GM18498 (cell line): ENCODE results near the gene ZNF141.
"Not testable (repeated sequence)": the region's sequence is repeated elsewhere in the genome, so short reads cannot be mapped to it uniquely, and the experiment has no call there.

ENCODE experiments used
- ATAC-seq: cut with Tn5 transposase; IDR thresholded peaks from one replicate; pipeline ENCODE4 v1.9.1; 2021; ENCODE audit warnings: mild to moderate bottlenecking, moderate library complexity; ENCODE audit not compliant: unreplicated experiment

ZNF141 gene

DNA sequence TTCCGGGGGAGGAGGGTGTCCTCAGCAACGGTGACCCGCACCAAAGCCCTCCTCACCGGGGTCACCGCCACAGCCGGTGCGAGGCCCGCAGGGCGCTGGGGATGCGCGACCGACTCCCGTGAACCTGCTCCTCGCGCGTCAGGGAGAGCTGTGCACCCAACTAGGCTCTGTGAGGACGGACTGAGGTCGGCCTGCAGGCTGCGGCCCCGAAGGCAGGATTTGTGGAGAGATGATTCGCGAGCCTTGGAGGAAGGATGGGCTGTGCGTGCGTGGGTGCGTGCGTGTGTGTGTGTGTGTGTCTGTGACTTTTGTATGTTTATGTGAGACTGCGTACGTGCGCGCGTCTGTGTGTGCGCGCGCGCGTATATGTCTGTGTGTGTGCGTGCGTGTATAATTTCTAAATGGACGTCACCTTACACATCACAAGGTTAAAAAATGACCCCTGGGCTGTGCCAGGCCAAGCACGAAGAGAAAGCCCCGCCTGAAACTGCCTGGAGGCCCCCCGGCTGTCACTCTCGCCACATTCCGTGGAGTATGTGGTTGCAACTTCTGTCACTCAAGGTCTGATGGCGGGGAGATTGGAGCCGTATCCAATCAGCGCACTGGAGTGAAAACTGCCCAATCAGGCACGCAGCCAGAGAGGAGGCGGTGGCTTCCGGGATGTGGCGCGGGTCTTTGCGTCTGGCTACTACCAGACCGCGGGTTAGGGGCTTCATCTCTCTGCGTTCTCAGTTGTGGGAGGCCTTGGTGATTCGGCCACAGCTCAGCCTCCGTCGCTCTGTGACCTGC is at the start of gene ZNF141:
Gene ZNF141 (plus strand): TSS at position 672 of the 789 bp plus-strand sequence. CDS start 170 bp downstream, outside the sequence.
- ATAC-seq, result peak; percentile 96

DNA sequence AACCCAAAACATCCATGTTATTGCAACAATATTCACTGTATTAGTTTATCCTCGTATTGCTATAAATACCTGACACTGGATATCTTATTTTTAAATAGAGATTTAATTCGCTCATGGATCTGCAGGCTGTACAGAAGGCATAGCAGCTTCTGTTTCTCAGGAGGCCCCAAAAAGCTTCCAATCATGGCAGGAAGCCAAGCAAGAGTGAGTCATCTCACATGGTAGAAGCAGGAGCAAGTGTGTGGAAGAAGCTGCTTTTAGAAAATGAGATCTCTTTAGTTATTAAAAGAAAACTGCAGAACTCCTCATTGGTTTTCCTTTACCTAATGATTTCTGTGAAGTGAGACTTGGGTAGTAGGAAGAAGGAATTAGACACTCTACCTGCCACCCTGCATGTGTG is 48.7 kb upstream of the ZNF141 start:
- no peak for ATAC-seq

DNA sequence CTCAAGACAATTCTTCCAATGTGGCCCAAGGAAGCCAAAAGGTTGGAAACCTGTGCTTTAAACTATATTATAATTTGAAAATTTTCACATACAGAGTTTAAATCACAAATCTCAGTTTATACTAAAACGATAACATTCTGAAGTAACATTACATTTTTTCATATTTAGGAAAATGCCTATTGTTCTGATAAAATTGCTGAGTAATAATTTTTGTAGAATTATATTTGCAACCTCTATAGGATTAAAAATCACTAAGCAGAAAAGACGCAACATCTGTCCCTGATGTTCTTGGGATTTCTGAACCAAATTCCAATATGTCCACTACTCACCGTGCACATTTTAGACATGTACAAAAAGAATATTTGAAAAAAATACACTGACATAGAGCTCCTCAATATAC is 42.9 kb upstream of the ZNF141 start:
- ATAC-seq, result no peak

DNA sequence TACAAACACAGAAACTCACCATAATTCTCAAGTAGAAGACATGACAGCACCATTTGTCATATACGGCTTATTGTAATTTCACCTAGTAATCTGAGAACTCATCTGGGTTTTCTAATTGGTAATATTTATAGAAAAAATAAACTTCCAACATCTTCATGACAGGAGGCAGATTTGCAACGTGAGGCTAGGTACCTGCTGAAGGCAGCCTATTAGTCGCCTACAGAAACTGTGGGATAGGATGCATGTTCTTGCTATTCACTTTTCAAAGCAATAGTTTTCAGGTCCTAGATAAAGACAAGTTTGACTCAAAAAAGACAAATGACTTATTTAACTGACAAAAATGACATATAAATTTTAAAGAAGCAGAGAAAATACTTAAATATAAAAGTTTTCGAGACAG is 35.2 kb upstream of the ZNF141 start:
- ATAC-seq, result no peak

DNA sequence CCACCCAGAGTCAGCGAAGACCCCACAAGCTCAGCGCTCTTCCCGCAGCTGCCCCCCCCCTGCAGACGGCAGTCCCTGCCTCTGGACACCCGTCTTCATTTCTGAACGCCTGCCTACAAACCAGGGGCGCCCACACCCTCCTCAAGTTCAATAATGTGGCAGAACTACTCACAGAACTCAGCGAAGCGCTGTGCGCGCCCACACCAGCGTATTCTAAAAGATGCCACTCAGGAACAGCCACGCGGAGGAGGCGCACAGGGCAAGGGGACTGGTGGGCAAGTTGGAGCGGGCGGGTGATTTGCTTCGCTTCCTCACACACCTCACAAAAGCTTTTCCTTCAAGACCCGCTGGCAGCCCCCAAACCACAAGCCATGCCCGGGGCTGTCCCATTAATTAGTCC is 33.1 kb upstream of the ZNF141 start:
- ATAC-seq, result not testable (repeated sequence)

DNA sequence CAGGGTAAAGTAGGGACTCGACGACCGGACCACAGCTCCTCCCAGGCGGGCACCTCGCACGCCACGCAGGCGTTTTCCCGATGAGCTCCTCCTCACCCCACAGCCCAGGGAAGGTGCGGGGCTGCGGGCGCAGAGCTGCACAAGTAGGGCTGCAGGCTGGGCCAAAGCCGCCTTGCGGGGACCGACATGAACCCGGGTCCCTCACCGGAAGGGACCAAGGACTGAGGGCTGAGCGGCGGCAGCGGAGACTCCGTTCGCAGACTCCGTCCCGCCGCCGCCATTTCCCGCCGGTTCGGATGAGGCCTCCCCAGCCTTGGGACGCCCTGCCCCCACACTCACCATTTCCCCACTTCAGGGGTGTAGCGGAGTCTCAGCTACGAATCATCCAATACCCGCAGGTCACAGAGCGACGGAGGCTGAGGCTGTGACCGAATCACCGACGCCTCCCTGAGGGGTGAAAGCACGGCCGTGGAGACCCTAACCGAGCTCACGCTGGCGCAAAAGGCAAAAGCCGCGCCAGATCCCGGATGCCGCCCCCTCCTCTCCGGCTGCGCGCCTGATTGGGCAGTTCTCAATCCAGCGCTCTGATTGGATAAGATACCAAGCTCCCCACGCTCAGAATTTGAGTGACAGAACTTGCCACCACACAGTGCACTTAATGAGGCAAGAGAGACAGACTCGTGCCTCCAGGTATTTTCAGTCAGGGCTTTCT is 32.5 kb upstream of the ZNF141 start, which contains the start of gene ZNF732:
Gene ZNF732 (minus strand): TSS at position 506 of the 712 bp plus-strand sequence. CDS start 164 bp downstream, at position 342.
- ATAC-seq, result no peak

DNA sequence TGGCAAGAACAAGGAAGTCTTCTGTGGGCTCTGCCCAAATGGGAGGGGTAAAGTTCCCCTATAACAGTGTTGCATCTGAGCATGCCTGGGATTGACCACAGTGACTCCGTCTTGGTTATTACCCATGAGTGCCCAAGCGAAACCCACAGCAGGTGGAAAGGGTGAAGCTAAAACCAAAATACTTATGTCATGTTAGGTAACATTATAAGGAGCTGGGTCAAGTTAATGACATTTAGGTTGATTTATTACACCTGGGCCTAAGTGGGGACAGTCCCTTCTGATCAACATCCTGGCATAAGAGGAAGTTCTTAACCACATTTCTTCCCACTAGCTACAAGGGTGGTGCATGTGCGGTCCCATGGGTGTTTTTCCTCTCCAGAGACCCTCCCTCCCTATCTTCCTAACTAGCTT is 31.1 kb upstream of the ZNF141 start:
- ATAC-seq, result no peak

DNA sequence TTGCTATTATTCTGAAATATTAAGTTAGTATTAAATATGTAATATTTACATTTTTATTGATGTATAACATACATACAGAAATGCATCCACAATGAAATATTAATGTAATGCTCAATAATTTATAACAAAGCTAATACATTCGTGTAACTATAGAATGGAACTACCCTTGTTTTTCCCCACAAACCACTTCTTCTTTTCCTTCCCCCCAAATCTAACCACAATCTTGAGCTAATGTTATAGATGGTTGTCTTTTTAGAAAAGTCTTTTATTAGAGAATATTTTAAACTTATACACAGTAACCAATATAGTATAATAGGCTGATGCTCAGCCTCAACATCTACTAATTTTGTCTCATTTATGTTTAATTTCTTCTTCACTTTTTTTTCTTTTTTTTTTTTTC is 27.8 kb upstream of the ZNF141 start:
- no peak for ATAC-seq

DNA sequence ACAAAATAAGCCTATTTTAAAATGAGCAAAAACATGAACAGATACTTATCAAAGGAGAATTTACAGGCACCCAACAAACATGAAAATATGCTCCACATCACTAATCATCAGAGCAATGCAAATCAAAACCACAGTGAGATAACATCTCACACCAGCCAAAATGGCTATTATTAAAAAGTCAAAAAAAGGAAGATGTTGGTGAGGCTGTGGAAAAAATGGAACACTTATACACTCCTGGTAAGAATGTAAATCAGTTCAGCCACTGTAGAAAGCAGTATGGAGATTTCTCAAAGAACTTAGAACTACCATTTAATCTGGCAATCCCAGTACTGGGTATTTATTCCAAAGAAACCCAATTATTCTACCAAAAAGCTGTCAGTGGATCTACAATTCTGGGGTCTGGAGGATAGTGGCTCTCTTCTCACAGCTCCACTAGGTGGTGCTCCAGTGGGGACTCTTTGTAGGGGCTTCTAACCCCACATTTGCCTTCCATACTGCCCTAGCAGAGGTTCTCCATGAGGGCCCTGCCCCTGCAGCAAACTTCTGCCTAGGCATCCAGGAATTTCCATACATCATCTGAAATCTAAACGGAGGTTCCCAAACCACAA is 23.2 kb upstream of the ZNF141 start:
- ATAC-seq, result no peak

DNA sequence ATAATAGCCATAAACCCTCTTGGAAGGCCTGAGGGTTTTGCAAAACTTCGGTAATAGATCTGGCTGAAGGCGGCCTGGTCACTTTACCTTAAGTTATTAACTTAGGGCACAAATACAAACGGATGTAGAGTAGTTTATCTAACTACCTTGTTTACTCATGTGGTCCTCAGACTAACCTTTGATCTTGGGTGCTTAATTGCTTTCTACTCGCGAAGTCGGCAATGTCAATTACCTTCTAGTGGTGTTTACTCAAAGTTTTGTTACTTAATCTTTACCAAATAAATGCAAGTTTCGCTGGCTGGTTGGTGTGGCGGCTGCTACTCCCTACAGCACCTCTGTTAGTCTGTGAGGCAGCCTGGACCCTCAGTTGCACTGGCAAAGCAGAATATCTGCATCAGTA is 8.9 kb upstream of the ZNF141 start:
- ATAC-seq, result no peak

DNA sequence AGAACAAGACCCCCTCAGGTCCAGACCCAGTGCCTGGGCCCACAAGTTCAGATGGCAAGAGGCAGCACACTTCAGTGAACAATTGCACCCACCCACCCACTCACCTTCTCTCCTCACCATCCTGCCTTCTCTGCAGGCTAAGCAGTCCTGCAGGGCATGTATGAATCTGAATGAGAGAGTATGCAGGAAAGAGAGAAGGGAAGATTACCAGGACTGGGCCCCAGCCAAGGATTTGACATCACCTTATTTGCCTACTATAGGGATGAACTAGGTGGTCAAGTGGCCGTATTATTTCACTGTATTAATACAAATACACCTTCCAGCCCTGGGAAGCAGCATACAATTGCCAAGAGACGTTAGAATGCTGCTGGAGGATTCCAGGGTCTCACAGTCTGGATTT is 2.1 kb upstream of the ZNF141 start:
- no peak for ATAC-seq

DNA sequence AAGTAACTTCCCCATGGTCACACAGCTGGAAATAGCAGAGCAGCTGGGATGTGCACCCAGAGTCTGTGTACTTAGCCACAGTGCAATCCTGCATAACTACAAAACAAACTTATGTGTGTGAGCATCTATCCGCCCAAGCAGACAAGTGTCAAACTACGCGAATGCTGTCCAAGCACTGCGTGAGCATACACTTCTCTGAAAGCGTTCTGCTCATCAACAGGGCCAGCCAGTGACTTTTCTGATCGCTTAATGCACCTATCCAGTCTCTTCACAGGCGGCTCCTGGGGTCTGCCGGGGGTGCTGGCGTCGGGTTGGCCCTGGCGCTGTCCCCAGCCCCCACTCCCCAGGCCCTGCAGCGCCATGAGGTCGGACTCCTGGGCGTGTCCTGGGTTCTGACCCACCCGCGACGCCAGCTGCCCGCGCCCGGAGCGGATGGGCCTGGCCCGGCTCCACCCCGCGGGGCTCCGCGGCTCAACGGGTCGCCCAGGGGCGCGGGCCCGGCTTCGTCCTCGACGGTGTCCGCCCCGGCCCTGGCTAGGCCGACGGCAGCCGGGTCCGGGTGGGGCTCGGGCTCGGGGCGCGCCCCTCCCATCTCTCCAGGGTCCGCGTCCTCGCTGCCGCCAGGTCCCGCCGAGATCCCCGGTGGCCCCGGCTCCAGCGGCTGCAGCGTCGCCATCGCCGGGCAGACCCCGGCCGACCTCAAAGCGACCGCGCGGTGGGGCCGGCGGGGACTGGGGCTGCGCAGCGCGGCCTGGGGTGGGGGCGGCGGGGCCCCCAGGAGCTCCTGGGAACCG is 1.3 kb upstream of the ZNF141 start:
- peak; percentile 3 for ATAC-seq

DNA sequence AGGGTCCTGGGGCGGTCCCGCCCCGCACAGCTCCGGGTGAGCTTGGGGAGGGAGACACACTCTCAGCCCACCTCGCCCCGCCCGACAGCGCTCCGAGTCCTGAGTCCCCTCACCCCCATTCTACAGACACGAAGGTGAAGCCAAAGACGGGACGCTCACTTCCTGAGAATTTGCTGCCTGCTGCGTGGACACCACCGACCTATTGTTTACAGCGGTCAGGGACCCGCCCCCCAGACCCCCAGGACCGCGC is 796 bp upstream of the ZNF141 start:
- ATAC-seq, result peak; percentile 4

DNA sequence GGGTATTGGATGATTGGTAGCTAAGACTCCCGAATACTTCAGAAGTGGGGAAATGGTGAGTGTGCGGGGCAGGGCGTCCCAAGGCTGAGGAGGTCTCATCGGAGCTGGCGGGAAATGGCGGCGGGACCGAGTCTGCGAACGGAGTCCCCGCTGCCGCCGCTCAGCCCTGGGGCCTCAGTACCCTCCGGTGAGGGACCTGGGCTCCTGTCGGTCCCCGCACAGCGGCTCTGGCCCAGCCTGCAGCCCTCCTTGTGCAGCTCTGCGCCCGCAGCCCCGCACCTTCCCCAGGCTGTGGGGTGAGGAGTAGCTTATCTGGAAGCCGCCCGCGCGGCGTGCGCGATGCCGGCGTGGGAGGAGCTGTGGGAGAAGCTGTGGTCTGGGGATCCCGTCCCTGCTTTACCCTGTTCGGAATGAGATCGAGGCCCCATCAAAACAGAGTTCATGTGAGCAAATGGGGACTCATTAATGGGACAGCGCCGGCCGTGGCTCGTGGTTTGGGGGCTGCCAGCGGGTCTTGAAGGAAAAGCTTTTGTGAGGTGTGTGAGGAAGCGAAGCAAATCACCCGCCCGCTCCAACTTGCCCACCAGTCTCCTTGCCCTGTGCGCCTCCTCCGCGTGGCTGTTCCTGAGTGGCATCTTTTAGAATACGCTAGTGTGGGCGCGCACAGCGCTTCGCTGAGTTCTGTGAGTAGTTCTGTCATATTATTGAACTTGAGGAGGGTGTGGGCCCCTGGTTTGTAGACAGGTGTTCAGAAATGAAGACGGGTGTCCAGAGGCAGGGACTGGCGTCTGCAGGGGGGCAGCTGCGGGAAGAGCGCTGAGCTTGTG is 531 bp downstream of the ZNF141 start:
- peak; percentile 42 for ATAC-seq

DNA sequence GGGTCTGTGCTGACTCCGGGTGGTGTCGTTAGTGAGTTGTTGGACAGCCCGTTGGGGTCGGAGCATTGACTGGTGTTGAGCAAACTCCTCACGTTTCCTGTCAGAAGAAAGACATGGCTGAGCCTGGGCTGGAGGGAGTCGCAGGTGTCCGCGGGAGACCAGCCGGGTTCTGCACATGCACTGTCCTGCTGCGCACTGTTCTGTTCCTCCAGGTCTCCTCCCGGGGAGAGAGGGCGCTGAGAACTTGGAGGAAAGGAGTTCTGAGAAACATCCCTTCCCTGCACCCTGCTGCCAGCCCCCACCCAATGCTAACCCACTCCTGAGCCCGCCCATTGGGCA is 1.1 kb downstream of the ZNF141 start:
- no peak for ATAC-seq

DNA sequence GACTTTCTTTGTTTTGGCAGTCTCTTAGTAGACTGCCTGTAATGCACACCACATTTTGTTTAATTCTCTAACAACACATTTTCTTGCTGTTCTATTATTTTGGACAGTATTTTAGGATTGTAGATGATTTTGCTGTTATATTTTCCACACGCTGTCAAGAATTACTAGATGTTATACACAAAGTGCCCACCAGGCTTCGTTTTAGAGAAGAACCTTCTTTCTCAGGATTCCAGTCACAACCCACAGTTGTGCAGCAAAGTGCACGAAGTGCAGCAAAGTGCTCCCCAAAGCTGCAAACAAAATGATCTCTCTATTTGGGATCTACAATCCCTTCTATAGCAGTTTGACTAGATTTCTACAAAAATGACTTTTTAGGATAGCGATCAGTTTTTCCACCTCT is 2.4 kb downstream of the ZNF141 start:
- no peak for ATAC-seq

DNA sequence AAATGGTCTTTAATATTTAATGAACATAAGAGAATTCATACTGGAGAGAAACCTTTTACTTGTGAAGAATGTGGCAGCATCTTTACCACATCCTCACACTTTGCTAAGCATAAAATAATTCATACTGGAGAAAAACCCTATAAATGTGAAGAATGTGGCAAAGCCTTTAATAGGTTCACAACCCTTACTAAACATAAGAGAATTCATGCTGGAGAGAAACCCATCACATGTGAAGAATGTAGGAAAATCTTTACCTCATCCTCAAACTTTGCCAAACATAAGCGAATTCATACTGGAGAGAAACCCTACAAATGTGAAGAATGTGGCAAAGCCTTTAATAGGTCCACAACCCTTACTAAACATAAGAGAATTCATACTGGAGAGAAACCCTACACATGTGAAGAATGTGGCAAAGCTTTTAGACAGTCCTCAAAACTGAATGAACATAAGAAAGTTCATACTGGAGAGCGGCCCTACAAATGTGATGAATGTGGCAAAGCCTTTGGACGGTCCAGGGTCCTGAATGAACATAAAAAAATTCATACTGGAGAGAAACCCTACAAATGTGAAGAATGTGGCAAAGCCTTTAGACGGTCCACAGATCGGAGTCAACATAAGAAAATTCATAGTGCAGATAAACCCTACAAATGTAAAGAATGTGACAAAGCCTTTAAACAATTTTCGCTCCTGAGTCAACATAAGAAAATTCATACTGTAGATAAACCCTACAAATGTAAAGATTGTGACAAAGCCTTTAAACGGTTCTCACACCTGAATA is 35.6 kb downstream of the ZNF141 start:
- ATAC-seq, result no peak

DNA sequence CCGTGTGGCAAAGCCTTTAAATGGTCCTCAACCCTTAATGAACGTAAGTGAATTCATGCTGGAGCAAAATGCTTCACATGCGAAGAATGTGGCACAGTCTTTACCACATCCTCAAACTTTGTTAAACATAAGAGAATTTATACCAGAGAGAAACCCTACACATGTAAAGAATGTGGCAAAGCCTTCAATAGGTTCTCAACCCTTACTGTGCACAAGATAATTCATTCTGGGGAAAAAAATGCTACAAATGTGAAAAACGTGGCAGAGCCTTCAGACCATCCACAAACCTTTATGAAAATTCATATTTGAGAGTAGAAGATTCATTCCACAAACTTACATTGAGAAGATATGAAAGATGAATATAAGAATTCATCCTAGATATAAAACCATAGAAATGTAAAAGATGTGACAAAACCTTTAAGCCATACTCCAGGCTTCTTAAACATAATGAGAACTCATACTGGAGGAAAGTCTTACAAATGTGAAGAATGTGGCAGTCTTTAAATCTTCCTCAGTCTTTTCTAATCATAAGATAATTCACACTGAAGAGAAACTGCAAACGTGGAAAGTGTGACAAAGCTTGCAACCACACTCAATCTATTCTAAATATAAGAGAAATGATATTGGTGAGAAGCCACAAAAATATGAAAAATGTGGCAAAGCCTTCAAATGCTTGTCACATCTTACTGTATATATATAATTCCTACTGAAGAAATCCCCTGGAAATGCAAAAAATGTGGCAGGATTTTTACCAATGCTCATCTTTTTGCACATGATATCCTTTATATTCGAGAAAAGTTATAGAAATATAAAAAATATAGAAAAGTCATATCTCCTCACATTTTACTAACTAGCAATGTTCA is 36.9 kb downstream of the ZNF141 start:
- no peak for ATAC-seq
